Right lobe of liver (tissue), 6 donors: ENCODE results near the gene METAP1D. TPM values are rescaled to one million over a fixed set of nuclear protein-coding genes. Genes with fewer than 3 reads are reported as not detected.
"Not testable (repeated sequence)": the region's sequence is repeated elsewhere in the genome, so short reads cannot be mapped to it uniquely, and the experiment has no call there.

Source experiments
- ATAC-seq, 4 donors: fragments of 200-7000 bp; cut with Tn5 transposase; one replicate each; pipeline ENCODE4 v1.9.1; 2020; ENCODE audit warnings: mild to moderate bottlenecking in 4 of 4, moderate library complexity in 4 of 4
- DNase-seq, 3 donors: peaks; one replicate each; pipeline ENCODE4 v3.0.0-alpha.2; 2020
- H3K27ac ChIP-seq, 3 donors: fragments of 200-600 bp; one replicate each; pipeline ENCODE4 v1.8.0; 2022
- H3K27me3 ChIP-seq, 2 donors: fragments of 200-600 bp; one replicate each; pipeline ENCODE4 v1.8.0; 2022
- H3K36me3 ChIP-seq, 4 donors: fragments of 200-600 bp; sonication (generic) in 1 of 4; one replicate each; pipeline versions ENCODE4 v1.5.1 to v1.8.0; 2017 to 2022; ENCODE audit warnings: control low read depth in 1 of 4
- H3K4me1 ChIP-seq, 4 donors: fragments of 200-600 bp; sonication (generic) in 1 of 4; one replicate each; pipeline versions ENCODE4 v1.5.1 to v1.8.0; 2017 to 2022; ENCODE audit warnings: control low read depth in 1 of 4
- H3K4me3 ChIP-seq, 3 donors: fragments of 200-600 bp; one replicate each; pipeline ENCODE4 v1.8.0; 2022
- H3K9me3 ChIP-seq, 4 donors: fragments of 200-600 bp; sonication (generic) in 1 of 4; one replicate each; pipeline versions ENCODE4 v1.5.1 to v1.8.0; 2017 to 2022; ENCODE audit warnings: control low read depth in 1 of 4
- CTCF ChIP-seq, 4 donors: fragments of 200-600 bp in 3 of 4; fragments of 450-650 bp in 1 of 4; IDR thresholded peaks; one replicate each; pipeline versions ENCODE4 v1.5.1 to v1.8.0; 2016 to 2022; ENCODE audit warnings: antibody characterized with exemption in 4 of 4, mild to moderate bottlenecking in 2 of 4
- POLR2A ChIP-seq: fragments of 450-650 bp; IDR thresholded peaks from one replicate; pipeline ENCODE4 v1.6.1; 2017; ENCODE audit warnings: antibody characterized with exemption, mild to moderate bottlenecking
- WGBS: methylation state at CpG from one replicate; pipeline ENCODE4 v1.1.6; 2018; ENCODE audit warnings: low coverage, low lambda C conversion rate; ENCODE audit not compliant: insufficient coverage; ENCODE audit errors: missing lambda C conversion rate; 5-methylcytosine and 5-hydroxymethylcytosine counted together
- intact Hi-C, 2 donors: fragments of 100-400 bp; cut with DNase I; formaldehyde crosslinking; loops; one replicate each; pipeline versions ENCODE4 v1.11.2 to v1.14.1; 2022
- total RNA-seq, 6 experiments: library from RNA; depleted of rRNA in 2 of 6; stranded (reverse); fragments of >200 nt in 2 of 6; fragmentation: NEBNext Ultra II Directional in 3 of 6; extraction: Animal tissue kit (Norgen Biotek cat#: 25700) in 3 of 6; gene quantifications; one replicate each; pipeline versions ENCODE4 v1.1.0 to v1.2.4, GENCODE V29; 2016 to 2023
- donor health status: DM: no; HTN: yes; CAD: no.
- donor health status: DM: no; HTN: no; CAD: no.
- donor health status: DM: no; HTN: no; CAD: no.
- donor health status: DM: no; HTN: yes; CAD: no.
- donor health status: DM: no; HTN: yes; CAD: no.

Gene METAP1D
- total RNA-seq, 6 experiments from 2014 or later: 2.4 to 8.2 (median 4.6) TPM

- no peak for DNase-seq
- Histone ChIP-seq H3K36me3 (no peaks in the 10 kb centered on the region), H3K27ac (no peak overlapping the region), H3K4me1 (no peaks in the 10 kb centered on the region), H3K9me3 (no peaks in the 10 kb centered on the region), H3K27me3 (no peaks in the 10 kb centered on the region), H3K4me3 (no peak overlapping the region)
- ATAC-seq: no peak
- TF ChIP-seq POLR2A: no peak
- no peak for TF ChIP-seq CTCF (IDR thresholded peaks at IDR 0.05)
- intact Hi-C loops: no loop called here
These were observed 33.1 kb upstream of the METAP1D start for GRCh38 chr2:171966688-171967087.

- no peak for TF ChIP-seq POLR2A
- no peak for TF ChIP-seq CTCF (IDR thresholded peaks at IDR 0.05)
- no peak for ATAC-seq
- no peak overlapping the region for H3K4me3 ChIP-seq
- no peaks in the 10 kb centered on the region for H3K9me3 ChIP-seq
- DNase-seq: no peak
- no peaks in the 10 kb centered on the region for H3K4me1 ChIP-seq
- no peaks in the 10 kb centered on the region for H3K27me3 ChIP-seq
- H3K27ac ChIP-seq: no peak overlapping the region
- no peaks in the 10 kb centered on the region for H3K36me3 ChIP-seq
- intact Hi-C loops: no loop called here
These were observed 31.2 kb upstream of the METAP1D start for GRCh38 chr2:171968509-171968908.

- 100% methylated on average over 1 of the region's 2 CpGs for WGBS
These were observed 27.3 kb upstream of the METAP1D start for GRCh38 chr2:171972329-171972982.

GRCh38 chr2:171979103-171979502 lies 20.6 kb upstream of the METAP1D start:
- DNase-seq (no peak), ATAC-seq (no peak)
- Histone ChIP-seq H3K27ac (no peak overlapping the region), H3K27me3 (no peaks in the 10 kb centered on the region), H3K9me3 (no peaks in the 10 kb centered on the region), H3K4me3 (no peak overlapping the region), H3K36me3 (peaks cover 0 to 15% (median 7%) of the 10 kb centered on the region in 4 donors), H3K4me1 (no peaks in the 10 kb centered on the region)
- WGBS: 95% methylated on average over 4 of the region's 4 CpGs
- intact Hi-C loops: no loop called here
- TF ChIP-seq POLR2A (no peak), CTCF (IDR thresholded peaks at IDR 0.05) (no peak)

More at GRCh38 chr2:171972329-171972982, 27.3 kb upstream of the METAP1D start:
- DNase-seq (no peak), ATAC-seq (no peak)
- Histone ChIP-seq H3K27me3 (no peaks in the 10 kb centered on the region), H3K27ac (no peak overlapping the region), H3K4me3 (no peak overlapping the region), H3K4me1 (no peaks in the 10 kb centered on the region), H3K36me3 (no peaks in the 10 kb centered on the region), H3K9me3 (no peaks in the 10 kb centered on the region)
- TF ChIP-seq CTCF (IDR thresholded peaks at IDR 0.05) (no peak), POLR2A (no peak)
- intact Hi-C loops: no loop called here

GRCh38 chr2:171983924-171984323 lies 15.8 kb upstream of the METAP1D start:
- H3K36me3 ChIP-seq: peaks cover 0 to 13% (median 5%) of the 10 kb centered on the region in 4 donors
- DNase-seq, H3K4me1 ChIP-seq, H3K27ac ChIP-seq, intact Hi-C loops, ATAC-seq, H3K27me3 ChIP-seq, H3K9me3 ChIP-seq, H3K4me3 ChIP-seq: not testable (repeated sequence)
- WGBS: 80% methylated on average over 1 of the region's 1 CpG
